Esophagus (tissue), 2 donors: ENCODE results near the gene RETN. TPM values are rescaled to one million over a fixed set of nuclear protein-coding genes. Genes with fewer than 3 reads are reported as not detected.

Experiments
- H3K27ac ChIP-seq, 2 donors: one replicate each; pipeline ENCODE4 v1.5.1; 2013; ENCODE audit warnings: low read depth in 2 of 2, mild to moderate bottlenecking in 2 of 2, inconsistent platforms in 1 of 2, low read length in 1 of 2, moderate library complexity in 1 of 2
- H3K27me3 ChIP-seq, 2 donors: one replicate each; pipeline ENCODE4 v1.6.1; 2013; ENCODE audit warnings: low read length in 2 of 2, control low read depth in 1 of 2, mild to moderate bottlenecking in 1 of 2; ENCODE audit not compliant: insufficient read depth in 2 of 2, control insufficient read depth in 1 of 2
- H3K36me3 ChIP-seq, 2 donors: one replicate each; pipeline ENCODE4 v1.6.1; 2013; ENCODE audit warnings: low read length in 1 of 2; ENCODE audit not compliant: control insufficient read depth in 2 of 2, insufficient read depth in 2 of 2
- H3K4me1 ChIP-seq, 2 donors: one replicate each; pipeline ENCODE4 v1.6.1; 2013; ENCODE audit warnings: low read length in 1 of 2; ENCODE audit not compliant: control insufficient read depth in 2 of 2, insufficient read depth in 2 of 2
- H3K4me3 ChIP-seq, 2 donors: one replicate each; pipeline ENCODE4 v1.5.1; 2013; ENCODE audit warnings: low read length in 2 of 2, mild to moderate bottlenecking in 2 of 2, low read depth in 1 of 2, moderate library complexity in 1 of 2
- H3K9me3 ChIP-seq, 2 donors: one replicate each; pipeline ENCODE4 v1.6.1; 2013; ENCODE audit warnings: mild to moderate bottlenecking in 2 of 2, low read depth in 1 of 2, low read length in 1 of 2, moderate library complexity in 1 of 2; ENCODE audit not compliant: control insufficient read depth in 2 of 2, insufficient read depth in 1 of 2
- WGBS, 2 donors: extraction: QIAGEN DNeasy Blood & Tissue Kit; methylation state at CpG; one replicate each; pipeline ENCODE4 v1.1.7; 2013; 5-methylcytosine and 5-hydroxymethylcytosine counted together
- polyA plus RNA-seq, 2 donors: library from polyadenylated mRNA; stranded (reverse); fragments of 200-250 nt; gene quantifications; one replicate each; pipeline ENCODE4 v1.2.3, GENCODE V29; 2013
- donor health status: healthy with polysubstance abuse.
- donor health status: Bipolar disorder and iron deficiency.

Gene RETN
- polyA plus RNA-seq, 2 donors: 0.65 to 2.1 TPM

DNA sequence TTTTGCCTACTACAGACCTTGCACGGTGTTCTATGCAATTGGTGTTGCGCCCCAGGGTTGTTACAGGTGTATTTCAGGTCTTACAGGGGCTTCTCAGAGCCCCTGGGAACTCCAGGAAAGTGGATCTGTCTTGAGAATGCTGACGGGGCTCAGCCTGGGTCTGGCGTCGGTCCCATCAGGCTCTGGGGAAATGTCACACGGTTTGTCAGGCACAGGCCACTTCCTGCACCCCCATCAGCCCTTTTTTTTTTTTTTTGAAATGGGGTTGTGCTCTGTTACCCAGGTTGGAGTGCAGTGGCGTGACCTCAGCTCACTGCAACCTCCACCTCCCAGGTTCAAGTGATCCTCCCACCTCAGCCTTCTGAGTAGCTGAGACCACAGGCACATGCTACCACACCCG lies 49.8 kb downstream of the RETN start:
- Histone ChIP-seq H3K27ac (no peak overlapping the region), H3K27me3 (peaks cover 0 to 2% of the 10 kb centered on the region in 2 donors), H3K9me3 (peaks cover 0 to 3% of the 10 kb centered on the region in 2 donors), H3K36me3 (no peaks in the 10 kb centered on the region), H3K4me1 (no peaks in the 10 kb centered on the region), H3K4me3 (no peak overlapping the region)
- 56 to 57% methylated on average over 8 of the region's 8 CpGs for WGBS, 2 donors

Other genes starting within 250 kb of the RETN start
- gene PEX11G, start 180.0 kb upstream of the RETN start, polyA plus RNA-seq: 1 to 10 TPM; 4.9 to 6.5 TPM
- gene ZNF358, start 152.9 kb upstream of the RETN start, polyA plus RNA-seq: 10 to 100 TPM; 19.6 to 25.6 TPM
- gene MCOLN1, start 146.4 kb upstream of the RETN start, polyA plus RNA-seq: 10 to 100 TPM; 13.4 to 17.2 TPM
- gene PNPLA6, start 133.3 kb upstream of the RETN start, polyA plus RNA-seq: 10 to 100 TPM; 27.2 to 47.7 TPM
- 10 to 100 TPM; 24.3 to 40.9 TPM for gene CAMSAP3, start 73.2 kb upstream of the RETN start, polyA plus RNA-seq
- 10 to 100 TPM; 26.9 to 28.1 TPM for gene XAB2, start 39.5 kb upstream of the RETN start, polyA plus RNA-seq
- 100 to 1,000 TPM in 1 of 2 donors, 10 to 100 TPM in 1; 81.3 to 234 TPM for gene PET100, start 39.3 kb upstream of the RETN start, polyA plus RNA-seq
- 1 to 10 TPM in 1 of 2 donors, under 1 TPM in 1; 0.58 to 1.3 TPM for gene PCP2, start 35.3 kb upstream of the RETN start, polyA plus RNA-seq
- 10 to 100 TPM; 73.2 to 88.7 TPM for gene STXBP2, start 31.9 kb upstream of the RETN start, polyA plus RNA-seq
- gene MCEMP1, start 8.0 kb downstream of the RETN start, polyA plus RNA-seq: under 1 TPM; 0.09 to 0.53 TPM
- 100 to 1,000 TPM; 133 to 137 TPM for gene TRAPPC5, start 11.8 kb downstream of the RETN start, polyA plus RNA-seq
- gene FCER2, start 33.1 kb downstream of the RETN start, polyA plus RNA-seq: under 1 TPM in 1 of 2 donors, not detected in 1; 0.02 TPM
- gene CLEC4G, start 63.1 kb downstream of the RETN start, polyA plus RNA-seq: under 1 TPM in 1 of 2 donors, not detected in 1; 0.27 TPM
- under 1 TPM; 0.22 to 0.27 TPM for gene CD209, start 78.5 kb downstream of the RETN start, polyA plus RNA-seq
- gene CLEC4M, start 94.2 kb downstream of the RETN start, polyA plus RNA-seq: under 1 TPM in 1 of 2 donors, not detected in 1; 0.04 TPM
- gene EVI5L, start 161.2 kb downstream of the RETN start, polyA plus RNA-seq: 1 to 10 TPM; 8.5 to 8.8 TPM
- under 1 TPM; 0.14 to 0.16 TPM for gene PRR36, start 205.3 kb downstream of the RETN start, polyA plus RNA-seq
- gene LRRC8E, start 219.5 kb downstream of the RETN start, polyA plus RNA-seq: 1 to 10 TPM; 3.3 to 4.7 TPM
- 10 to 100 TPM; 12.8 to 35.1 TPM for gene MAP2K7, start 234.8 kb downstream of the RETN start, polyA plus RNA-seq
- gene TGFBR3L, start 245.8 kb downstream of the RETN start, polyA plus RNA-seq: under 1 TPM in 1 of 2 donors, not detected in 1; 0.08 TPM